HK-2 (cell line): ENCODE results near the gene TRAPPC10.
A peak's percentile ranks its signal among the peaks of the same experiment; 100 is the strongest.

Experiments used
- DNase-seq: peaks from one replicate; pipeline ENCODE4 v3.0.0-alpha.2; 2018; ENCODE audit not compliant: unreplicated experiment

Gene TRAPPC10, protein sequence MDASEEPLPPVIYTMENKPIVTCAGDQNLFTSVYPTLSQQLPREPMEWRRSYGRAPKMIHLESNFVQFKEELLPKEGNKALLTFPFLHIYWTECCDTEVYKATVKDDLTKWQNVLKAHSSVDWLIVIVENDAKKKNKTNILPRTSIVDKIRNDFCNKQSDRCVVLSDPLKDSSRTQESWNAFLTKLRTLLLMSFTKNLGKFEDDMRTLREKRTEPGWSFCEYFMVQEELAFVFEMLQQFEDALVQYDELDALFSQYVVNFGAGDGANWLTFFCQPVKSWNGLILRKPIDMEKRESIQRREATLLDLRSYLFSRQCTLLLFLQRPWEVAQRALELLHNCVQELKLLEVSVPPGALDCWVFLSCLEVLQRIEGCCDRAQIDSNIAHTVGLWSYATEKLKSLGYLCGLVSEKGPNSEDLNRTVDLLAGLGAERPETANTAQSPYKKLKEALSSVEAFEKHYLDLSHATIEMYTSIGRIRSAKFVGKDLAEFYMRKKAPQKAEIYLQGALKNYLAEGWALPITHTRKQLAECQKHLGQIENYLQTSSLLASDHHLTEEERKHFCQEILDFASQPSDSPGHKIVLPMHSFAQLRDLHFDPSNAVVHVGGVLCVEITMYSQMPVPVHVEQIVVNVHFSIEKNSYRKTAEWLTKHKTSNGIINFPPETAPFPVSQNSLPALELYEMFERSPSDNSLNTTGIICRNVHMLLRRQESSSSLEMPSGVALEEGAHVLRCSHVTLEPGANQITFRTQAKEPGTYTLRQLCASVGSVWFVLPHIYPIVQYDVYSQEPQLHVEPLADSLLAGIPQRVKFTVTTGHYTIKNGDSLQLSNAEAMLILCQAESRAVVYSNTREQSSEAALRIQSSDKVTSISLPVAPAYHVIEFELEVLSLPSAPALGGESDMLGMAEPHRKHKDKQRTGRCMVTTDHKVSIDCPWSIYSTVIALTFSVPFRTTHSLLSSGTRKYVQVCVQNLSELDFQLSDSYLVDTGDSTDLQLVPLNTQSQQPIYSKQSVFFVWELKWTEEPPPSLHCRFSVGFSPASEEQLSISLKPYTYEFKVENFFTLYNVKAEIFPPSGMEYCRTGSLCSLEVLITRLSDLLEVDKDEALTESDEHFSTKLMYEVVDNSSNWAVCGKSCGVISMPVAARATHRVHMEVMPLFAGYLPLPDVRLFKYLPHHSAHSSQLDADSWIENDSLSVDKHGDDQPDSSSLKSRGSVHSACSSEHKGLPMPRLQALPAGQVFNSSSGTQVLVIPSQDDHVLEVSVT

DNA sequence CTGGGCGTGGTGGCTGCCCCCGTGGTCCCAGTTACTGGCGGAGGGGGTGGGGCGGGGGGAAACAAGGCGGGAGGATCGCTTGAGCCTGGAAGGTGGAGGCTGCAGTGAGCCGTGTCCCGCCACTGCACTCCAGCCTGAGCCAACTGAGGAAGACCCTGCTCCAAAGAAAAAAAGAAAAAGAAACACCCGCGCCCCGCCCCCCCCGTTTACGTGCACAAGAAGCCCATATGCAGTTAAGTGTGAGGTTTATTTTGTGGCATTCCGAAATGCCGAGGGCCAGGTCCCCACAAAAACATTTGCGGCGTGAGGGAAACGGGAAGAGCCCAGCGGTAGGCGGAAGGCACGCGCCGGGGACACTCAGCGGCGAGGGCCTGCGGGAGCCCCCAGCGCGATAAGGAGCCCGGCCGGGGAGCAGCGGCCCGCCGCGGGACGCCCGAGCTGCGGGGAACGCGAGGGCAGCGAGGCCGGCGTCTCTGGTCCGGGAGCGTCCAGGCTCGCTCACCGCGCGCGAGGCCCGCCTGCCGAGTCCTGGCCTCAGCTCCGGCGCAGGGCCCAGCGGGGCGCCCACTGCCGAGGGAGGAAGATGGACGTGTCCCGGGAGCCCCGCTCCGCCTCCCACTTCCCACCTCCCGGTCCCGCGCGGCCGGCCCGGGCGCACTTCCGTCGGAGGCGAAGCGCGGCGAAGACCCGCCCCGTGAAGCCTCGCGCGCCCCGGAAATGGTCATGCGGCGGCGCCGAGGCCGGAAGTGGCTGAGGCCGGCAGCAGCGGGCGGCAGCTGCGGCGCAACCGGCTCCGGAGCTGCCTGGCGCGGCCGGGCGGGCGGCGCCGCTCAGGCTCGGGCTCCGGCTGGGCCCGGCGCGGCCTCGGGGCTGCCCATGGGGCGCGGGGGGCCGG lies at the start of gene TRAPPC10:
TRAPPC10 (plus strand) TSS at position 731 of the 895 bp plus-strand sequence. CDS start 185 bp downstream, outside the sequence.
- DNase-seq, result peak; percentile 69

DNA sequence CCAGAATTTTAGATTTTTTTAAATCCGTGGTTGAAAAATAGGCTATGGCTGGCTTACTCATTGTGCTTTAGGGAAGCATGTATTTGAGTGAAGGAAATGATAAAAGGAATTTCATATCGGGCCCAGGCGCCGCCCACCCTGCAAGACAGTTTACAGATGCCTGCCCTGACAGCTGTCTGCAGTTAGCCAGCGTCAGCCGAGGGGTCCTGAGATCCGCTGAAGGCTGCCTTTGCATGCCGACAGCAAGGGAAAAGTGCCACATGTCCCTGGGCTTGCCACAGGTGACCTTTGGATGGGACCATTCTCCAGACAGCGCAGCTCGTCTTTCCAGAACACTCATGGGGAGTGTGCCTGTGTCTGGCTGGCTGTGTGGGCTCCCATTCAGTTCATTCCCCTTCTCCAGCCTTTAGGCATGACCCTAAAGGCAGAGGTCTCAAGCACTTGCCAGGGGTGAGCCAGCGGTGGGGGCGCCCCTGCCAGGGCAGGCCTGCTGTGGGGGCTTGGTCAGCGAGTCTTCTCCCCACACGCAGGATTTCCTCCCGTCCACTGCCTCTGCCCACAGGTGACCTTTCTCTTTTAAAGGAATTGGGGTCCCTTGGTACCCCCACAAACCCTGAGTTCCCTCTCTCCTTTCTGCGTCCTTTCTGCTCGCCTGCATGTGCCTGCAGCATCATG lies 46.1 kb upstream of the TRAPPC10 start:
- no peak for DNase-seq

DNA sequence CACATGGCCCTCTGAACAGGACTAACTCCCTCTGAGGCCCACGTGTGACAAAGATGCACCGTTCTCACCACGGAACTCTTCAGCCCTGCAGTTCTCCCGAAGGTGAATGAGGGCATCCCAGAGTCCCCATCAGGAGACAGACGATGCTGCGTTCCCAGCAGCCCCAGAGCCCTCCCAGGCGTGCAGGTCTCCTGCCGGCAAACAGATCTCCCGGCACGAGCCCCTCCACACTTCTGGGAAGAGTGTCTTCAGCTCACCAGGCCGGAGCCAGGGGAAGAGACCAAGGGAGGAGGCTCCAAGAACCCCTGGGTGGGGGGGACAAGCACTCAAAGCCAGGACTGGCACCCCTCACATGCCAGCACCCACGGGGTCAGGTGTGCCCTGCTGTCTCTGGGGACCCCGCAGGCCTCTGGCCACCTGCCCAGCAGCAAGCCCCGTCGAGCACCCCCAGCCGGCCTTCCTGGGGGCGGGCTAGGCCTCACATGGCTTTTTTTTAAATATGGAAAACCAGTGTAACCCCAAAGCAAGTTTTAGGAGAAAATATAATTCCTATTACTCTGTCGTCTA lies 45.1 kb upstream of the TRAPPC10 start:
- DNase-seq, result no peak

- no peak for DNase-seq
These were observed 44.1 kb upstream of the TRAPPC10 start for GRCh38 chr21:43967981-43968380.

GRCh38 chr21:43968410-43969114 lies 43.5 kb upstream of the TRAPPC10 start:
- no peak for DNase-seq

DNA sequence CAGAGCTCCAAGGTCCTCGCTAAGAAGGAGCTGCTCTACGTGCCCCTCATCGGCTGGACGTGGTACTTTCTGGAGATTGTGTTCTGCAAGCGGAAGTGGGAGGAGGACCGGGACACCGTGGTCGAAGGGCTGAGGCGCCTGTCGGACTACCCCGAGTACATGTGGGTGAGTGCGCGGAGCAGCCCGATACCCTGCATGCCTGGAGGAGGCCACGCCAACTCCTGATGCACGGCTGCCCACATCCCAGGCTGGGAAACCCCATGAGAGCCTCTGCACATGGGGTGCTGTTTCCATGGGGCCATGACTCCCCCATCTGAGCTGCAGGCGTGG lies 43.0 kb upstream of the TRAPPC10 start:
- no peak for DNase-seq

- DNase-seq, result no peak
These were observed 41.6 kb upstream of the TRAPPC10 start for GRCh38 chr21:43970551-43970950.

DNA sequence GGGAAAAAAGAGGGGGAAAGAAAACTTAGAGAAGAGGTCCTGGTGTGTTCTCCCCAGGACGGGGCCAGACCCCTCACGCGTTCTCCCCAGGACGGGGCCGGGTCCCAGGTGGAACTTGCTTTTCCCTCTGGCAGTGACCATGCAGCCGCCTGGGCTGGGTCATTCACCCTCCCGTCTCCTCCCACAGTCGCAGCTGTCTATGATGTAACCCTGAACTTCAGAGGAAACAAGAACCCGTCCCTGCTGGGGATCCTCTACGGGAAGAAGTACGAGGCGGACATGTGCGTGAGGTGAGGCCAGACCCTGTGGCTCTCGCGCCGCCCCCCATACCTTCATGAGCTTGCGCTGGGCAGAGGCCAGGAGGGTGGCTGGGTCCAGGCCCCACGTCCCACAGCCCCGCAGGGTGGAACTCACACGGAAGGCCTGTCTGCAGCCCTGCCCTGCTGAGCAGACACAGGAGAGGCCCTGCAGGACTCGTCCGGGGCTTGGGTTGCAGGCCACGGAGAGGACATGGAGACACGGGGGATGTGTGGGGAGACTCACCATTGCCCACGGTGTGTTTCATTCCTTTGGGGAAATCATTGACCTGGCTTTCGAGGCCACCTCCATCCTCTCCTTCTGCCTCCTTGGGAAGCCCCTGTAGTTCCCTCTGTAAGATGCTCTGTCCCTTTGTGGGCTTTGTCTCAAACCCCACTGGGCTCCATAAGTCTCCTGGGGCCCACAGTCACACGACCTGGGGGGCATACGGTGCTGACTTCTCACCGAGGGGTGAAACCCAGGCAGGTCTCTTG lies 40.7 kb upstream of the TRAPPC10 start:
- no peak for DNase-seq

- DNase-seq, result no peak
These were observed 40.2 kb upstream of the TRAPPC10 start for GRCh38 chr21:43971992-43972255.

DNA sequence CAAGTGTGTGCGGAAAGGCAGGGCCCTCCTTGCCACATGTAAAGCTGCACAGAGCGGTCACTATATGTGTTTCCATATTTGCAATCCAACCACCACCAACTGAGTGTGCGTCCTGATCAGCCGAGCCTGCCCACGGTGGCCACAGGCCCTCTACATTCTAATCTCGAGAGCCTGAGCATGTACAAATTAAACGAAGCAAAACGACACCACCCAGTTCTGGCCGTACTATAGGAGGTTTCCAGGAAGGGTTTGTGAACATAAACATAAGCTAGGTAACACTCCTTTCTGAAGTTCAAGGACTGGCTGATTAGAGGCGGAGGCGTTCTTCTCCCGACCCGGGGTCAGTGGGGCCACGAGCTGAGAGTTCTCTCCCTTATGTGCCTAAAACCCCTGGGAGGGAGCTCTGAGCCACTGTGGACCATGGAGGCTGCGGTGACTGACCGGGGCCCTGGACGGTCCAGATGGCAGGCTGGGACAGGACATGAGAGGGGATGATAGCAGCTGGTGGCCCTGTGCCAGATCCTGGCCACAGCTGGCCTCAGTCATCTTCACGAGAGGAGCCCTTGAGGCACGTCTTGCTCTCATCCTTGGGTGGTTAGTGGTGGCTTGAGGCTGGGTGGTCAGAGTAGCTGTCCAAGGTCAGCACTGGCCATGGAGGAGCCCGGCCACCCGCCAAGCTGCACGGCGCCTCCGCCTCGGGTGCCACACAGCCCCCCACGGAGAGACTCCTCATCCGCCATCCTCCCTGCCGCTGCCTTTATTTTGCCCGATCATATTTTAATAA lies 39.1 kb upstream of the TRAPPC10 start:
- DNase-seq, result no peak

- no peak for DNase-seq
These were observed 38.5 kb upstream of the TRAPPC10 start for GRCh38 chr21:43973634-43973955.

GRCh38 chr21:43974791-43975468 lies 37.2 kb upstream of the TRAPPC10 start:
- DNase-seq, result no peak

DNA sequence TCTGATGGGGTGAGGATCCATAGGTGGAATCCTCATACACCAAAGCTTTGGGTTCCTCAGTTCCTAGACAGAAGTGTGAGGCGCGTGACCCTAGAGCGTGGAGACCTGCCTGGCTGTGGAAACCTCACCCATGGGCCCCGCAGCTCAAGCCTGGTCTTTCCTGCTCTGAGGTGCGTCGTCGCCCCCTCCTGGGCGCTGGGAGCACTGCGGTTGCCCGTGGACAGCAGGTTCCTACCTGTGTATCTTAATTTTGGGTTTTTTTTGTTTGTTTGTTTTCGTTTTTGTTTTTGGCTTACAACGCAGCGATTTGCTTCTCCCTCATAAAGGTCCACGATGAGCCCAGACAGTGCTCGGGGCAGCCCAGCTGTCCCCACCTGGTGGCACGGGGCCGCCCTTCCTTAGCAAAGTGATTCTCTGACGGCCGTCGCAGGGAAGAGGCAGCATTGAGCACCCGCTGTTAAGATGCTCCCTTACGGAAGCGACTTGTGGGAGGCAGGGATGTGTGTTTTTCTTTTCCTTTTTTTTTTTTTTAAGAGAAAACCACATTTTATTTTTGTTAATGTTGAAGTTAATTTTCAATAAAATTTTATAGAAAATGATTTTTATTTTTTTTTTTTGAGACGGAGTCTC lies 36.5 kb upstream of the TRAPPC10 start:
- peak; percentile 64 for DNase-seq

DNA sequence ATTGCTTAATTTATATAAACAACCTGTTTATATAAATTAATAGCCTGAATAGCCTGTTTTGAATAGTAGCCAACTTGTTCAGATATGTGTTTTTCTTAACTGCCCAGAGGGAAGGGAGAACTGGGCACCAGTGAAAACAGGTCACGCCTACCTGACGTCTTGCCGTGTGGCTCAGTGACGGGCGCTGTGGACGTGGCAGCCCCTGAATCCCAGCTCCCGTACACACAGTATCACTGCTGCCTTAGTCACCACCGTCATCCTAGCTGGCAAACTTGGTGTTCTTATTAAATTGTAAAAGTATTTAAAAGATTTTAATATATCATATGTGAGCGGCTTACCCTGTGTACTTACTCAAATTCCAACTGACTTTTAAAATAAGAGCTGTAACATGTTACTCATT lies 35.4 kb upstream of the TRAPPC10 start:
- DNase-seq, result no peak

- no peak for DNase-seq
These were observed 34.0 kb upstream of the TRAPPC10 start for GRCh38 chr21:43978060-43978459.

- no peak for DNase-seq
These were observed 32.5 kb upstream of the TRAPPC10 start for GRCh38 chr21:43979654-43980053.

GRCh38 chr21:43981151-43981870 lies 30.8 kb upstream of the TRAPPC10 start:
- no peak for DNase-seq
